Measurements from ENCODE around the gene PTPRN2.

The PTPRN2 gene

DNA sequence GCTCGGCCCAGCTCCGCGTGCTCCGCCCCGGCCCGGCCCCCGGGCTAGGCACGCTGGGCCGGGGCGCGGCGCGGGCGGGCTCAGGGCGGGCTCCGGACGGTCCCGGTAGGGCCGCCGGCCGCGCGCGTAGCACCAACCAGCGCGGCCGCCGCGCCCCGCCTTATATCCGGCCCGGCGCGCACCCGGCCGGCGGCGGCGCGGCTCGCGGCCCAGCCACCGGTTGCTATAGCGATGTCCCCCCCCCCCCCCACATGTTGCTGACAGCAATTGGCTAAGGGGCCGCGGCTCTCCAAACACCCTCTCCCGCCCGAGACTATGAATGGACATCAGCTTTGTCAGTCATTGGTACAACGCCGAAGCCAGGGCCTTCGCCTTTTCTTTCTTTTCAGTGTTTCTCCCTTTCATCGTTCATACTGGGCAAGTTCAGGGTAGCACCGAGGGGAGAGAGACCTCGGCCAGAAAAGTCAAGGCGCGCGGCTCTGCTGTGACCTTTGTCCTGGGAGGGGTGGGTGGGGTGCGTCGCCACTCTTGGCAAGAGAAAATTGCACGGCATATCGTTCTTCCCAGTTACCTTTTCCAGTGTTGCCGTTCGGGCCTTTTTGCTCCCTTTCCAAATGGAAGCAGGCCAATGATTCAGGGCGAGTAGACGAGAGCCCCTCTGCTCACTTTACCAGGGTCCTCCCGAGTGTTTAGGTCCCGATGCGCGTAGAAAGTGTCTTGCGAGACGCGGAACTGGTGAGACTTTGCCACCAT is 896.6 kb downstream of the PTPRN2 start:
- peaks cover 35 to 71% (median 50%) of the 10 kb centered on the region in 5 donors for H3K27me3 ChIP-seq (ENCODE audit: control insufficient read depth in 5 of 5, insufficient read depth in 4 of 5, low read length in 5 of 5)
- no peak overlapping the region for H3K9ac ChIP-seq (ENCODE audit: low read length in 5 of 5)
- H3K27ac ChIP-seq (ENCODE audit: low read depth, low read length) = no peak overlapping the region
- H3K4me3 ChIP-seq (ENCODE audit: low read depth in 1 of 5, low read length in 5 of 5) = peak overlapping the region; percentile 59 to 64 (median 61)
- H3K4me1 ChIP-seq (ENCODE audit: control insufficient read depth in 5 of 5, insufficient read depth in 5 of 5, low read length in 5 of 5) = peaks cover 0 to 32% (median 31%) of the 10 kb centered on the region in 5 donors
- H3K9me3 ChIP-seq (ENCODE audit: control insufficient read depth in 5 of 5, low read length in 5 of 5) = peaks cover 0 to 3% (median 0%) of the 10 kb centered on the region in 5 donors
- H3K36me3 ChIP-seq (ENCODE audit: control insufficient read depth in 5 of 5, insufficient read depth in 5 of 5, low read length in 5 of 5) = no peaks in the 10 kb centered on the region

DNA sequence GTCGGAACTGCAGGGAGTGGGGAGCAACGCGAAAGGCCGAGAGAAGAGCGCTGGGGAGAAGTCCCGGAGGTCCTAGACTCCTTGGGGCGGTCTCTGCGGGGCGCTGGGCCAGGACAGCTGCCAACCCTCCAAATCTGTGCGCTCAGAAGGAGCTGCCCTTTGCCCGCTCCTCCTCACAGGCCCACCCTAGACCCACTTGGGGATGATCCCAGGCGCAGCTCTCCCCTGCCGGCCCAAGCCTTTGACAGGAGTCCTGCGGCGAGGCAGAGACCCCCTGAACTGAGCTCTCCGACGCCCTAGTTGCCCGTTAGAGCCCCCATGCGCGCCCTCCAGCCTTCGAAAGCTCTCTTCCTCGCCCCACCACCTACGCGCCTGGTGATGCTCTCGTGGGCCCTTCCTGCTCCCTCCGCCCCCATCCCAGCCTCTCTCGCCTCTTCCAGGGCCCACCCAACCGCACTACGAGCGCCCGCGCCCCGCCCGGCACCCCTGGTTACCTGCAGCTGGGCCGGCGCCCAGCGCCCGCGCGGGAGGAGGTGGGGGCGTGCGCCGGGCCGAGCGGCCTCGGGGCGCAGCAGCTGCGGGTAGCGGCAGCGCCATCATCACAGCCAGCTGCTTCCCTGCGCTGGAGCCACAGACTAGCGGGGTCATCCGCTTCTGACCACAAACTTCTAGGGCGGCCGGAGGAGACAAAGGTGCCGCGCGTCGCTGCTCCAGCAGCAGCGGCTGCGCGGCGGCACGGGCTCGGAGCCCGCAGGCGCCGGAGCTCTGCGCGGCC is 897.4 kb downstream of the PTPRN2 start:
- no peaks in the 10 kb centered on the region for H3K9me3 ChIP-seq (ENCODE audit: control insufficient read depth in 5 of 5, low read length in 5 of 5)
- H3K4me1 ChIP-seq (ENCODE audit: control insufficient read depth in 5 of 5, insufficient read depth in 5 of 5, low read length in 5 of 5) = peaks cover 0 to 32% (median 31%) of the 10 kb centered on the region in 5 donors
- peaks cover 43 to 77% (median 57%) of the 10 kb centered on the region in 5 donors for H3K27me3 ChIP-seq (ENCODE audit: control insufficient read depth in 5 of 5, insufficient read depth in 4 of 5, low read length in 5 of 5)
- no peak overlapping the region for H3K9ac ChIP-seq (ENCODE audit: low read length in 5 of 5)
- no peak overlapping the region for H3K27ac ChIP-seq (ENCODE audit: low read depth, low read length)
- H3K36me3 ChIP-seq (ENCODE audit: control insufficient read depth in 5 of 5, insufficient read depth in 5 of 5, low read length in 5 of 5) = no peaks in the 10 kb centered on the region
- H3K4me3 ChIP-seq (ENCODE audit: low read depth in 1 of 5, low read length in 5 of 5) = peak overlapping the region in 4 of 5 donors; percentile 42 to 60 (median 54)

DNA sequence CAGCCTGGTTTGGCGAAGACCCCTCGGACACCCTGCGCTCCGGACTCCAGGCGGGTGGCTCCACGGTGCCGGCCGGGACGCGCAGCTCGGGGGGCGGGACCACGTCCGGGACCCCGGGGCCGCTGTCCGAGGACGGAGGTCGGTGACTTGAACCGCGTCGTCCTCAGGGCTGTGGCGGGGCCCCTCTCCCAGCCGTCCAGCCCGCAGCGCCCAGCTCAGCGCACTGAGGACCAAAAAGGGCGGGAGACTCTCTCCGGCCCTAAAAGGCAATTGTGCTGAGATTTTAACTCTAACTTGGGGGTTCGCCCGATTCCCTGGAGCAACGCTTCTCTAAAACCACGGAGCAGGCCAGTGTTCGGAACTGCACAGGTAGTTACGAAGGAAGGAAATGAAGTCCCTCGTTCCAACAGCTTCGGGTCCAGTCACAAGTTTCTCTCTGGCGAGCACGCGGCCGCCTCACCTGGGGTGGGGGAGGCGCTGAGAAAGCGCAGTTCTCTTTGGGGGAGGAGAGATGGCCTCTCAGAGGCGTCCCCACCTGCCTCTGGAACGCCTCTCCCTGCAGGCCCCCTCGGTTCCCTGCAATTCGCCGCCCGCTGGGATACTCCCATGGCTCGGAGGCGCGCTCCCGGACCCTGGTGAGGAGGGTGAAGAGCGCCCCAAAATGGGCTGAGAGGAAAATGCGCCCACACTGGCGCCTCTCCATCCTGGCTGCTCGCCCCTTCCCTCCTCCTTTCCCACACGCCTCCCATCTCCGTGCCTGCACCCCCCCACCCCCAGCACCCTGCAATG is 898.2 kb downstream of the PTPRN2 start:
- no peaks in the 10 kb centered on the region for H3K9me3 ChIP-seq (ENCODE audit: control insufficient read depth in 5 of 5, low read length in 5 of 5)
- H3K4me3 ChIP-seq (ENCODE audit: low read depth in 1 of 5, low read length in 5 of 5) = peak overlapping the region in 3 of 5 donors; percentile 50 to 60 (median 59)
- no peak overlapping the region for H3K9ac ChIP-seq (ENCODE audit: low read length in 5 of 5)
- H3K4me1 ChIP-seq (ENCODE audit: control insufficient read depth in 5 of 5, insufficient read depth in 5 of 5, low read length in 5 of 5) = peaks cover 0 to 32% (median 31%) of the 10 kb centered on the region in 5 donors
- H3K27me3 ChIP-seq (ENCODE audit: control insufficient read depth in 5 of 5, insufficient read depth in 4 of 5, low read length in 5 of 5) = peaks cover 45 to 78% (median 58%) of the 10 kb centered on the region in 5 donors
- no peak overlapping the region for H3K27ac ChIP-seq (ENCODE audit: low read depth, low read length)
- no peaks in the 10 kb centered on the region for H3K36me3 ChIP-seq (ENCODE audit: control insufficient read depth in 5 of 5, insufficient read depth in 5 of 5, low read length in 5 of 5)

DNA sequence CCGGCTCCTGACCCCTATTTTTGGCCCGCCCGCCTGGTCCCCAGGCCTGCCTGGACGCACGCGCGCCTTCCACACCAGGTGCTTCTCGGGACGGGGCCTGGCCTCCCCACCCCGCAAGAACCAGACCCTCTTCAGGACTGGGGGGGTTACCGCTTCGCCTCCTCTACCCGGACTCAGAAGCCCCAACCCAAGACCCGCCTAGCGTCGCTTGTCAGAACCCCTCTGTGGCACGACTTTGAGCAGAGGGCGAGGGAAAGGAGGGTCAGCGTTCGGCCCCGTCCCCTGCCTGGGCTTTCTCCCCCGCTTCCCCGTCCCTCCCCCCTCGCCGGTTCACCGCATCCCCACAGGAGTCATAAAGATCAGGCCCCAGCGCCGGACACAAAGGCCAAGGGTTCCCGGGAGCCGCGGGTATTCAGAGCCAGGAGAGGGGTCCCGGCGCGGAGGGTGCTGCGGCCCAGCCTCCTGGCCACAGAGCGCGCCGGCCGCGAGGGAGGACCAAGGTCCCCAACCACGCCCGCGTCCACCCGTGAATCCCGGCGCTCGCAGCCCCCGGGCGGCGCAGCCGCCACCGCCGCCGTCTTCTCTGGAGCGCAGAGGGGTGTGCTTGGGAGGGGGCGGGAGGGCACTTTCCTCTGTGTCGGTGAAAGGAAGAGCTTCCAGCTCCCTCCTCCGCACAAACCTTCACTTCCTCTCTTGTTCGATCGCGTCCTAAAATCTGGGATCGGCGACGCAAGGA is 898.9 kb downstream of the PTPRN2 start:
- H3K27ac ChIP-seq (ENCODE audit: low read depth, low read length) = no peak overlapping the region
- H3K9me3 ChIP-seq (ENCODE audit: control insufficient read depth in 5 of 5, low read length in 5 of 5) = no peaks in the 10 kb centered on the region
- H3K9ac ChIP-seq (ENCODE audit: low read length in 5 of 5) = no peak overlapping the region
- H3K4me1 ChIP-seq (ENCODE audit: control insufficient read depth in 5 of 5, insufficient read depth in 5 of 5, low read length in 5 of 5) = peaks cover 0 to 36% (median 31%) of the 10 kb centered on the region in 5 donors
- H3K4me3 ChIP-seq (ENCODE audit: low read depth in 1 of 5, low read length in 5 of 5) = peak overlapping the region in 1 of 5 donors; percentile 59
- peaks cover 48 to 74% (median 57%) of the 10 kb centered on the region in 5 donors for H3K27me3 ChIP-seq (ENCODE audit: control insufficient read depth in 5 of 5, insufficient read depth in 4 of 5, low read length in 5 of 5)
- no peaks in the 10 kb centered on the region for H3K36me3 ChIP-seq (ENCODE audit: control insufficient read depth in 5 of 5, insufficient read depth in 5 of 5, low read length in 5 of 5)

DNA sequence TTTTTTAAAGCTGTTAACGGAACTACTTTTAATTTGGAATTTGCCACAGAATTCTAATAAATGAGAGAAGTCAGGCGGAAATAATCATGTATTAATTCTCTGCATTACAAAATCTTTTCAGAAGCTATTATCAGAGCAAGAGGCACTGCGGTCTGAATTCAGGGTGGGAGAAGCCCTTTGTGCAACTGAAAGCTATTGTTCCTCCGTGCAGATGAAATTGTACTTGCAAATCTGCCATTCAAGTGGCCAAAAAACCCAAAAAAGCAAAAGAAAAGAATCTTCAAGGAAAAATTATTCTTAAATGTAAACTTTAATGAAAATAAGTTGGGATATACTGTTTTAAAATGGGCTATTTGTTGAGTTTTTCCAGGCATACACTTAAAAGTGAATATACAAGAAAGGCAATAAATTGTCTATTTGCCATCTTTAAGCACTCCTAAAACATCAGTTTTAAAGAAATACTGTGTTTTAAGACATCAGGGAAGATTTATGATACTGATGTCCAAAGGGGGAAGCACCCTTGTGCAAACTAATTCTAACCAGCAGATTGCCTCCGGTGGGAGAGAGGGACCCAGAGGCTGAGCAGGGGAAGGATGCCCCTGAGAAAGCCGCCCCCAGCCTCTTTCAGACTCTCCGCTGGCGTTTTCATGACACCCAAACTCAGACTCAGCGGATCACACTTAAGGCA is 899.6 kb downstream of the PTPRN2 start:
- H3K27ac ChIP-seq (ENCODE audit: low read depth, low read length) = no peak overlapping the region
- H3K4me1 ChIP-seq (ENCODE audit: control insufficient read depth in 5 of 5, insufficient read depth in 5 of 5, low read length in 5 of 5) = peaks cover 0 to 35% (median 30%) of the 10 kb centered on the region in 5 donors
- H3K27me3 ChIP-seq (ENCODE audit: control insufficient read depth in 5 of 5, insufficient read depth in 4 of 5, low read length in 5 of 5) = peaks cover 50 to 75% (median 64%) of the 10 kb centered on the region in 5 donors
- no peak overlapping the region for H3K4me3 ChIP-seq (ENCODE audit: low read depth in 1 of 5, low read length in 5 of 5)
- H3K9me3 ChIP-seq (ENCODE audit: control insufficient read depth in 5 of 5, low read length in 5 of 5) = no peaks in the 10 kb centered on the region
- H3K9ac ChIP-seq (ENCODE audit: low read length in 5 of 5) = no peak overlapping the region
- no peaks in the 10 kb centered on the region for H3K36me3 ChIP-seq (ENCODE audit: control insufficient read depth in 5 of 5, insufficient read depth in 5 of 5, low read length in 5 of 5)

DNA sequence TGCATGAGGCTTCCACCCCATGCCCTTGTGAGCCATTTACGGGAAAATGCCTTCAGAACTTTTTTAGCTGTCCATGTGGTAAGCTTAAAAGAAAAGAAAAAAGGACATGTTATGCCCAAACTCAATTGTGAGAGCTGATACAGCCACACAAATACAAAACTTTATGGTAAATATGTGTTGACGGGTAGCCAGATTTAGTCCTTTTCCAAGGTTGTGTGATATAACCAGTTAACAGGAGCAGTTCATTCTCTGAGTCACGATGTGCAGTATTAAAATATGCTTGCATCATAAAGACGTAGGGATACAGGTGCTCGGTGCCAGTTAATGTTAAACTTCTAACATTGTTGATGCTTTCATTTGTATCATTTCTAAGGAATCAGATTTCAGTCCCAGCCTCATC is 900.5 kb downstream of the PTPRN2 start:
- peaks cover 0 to 33% (median 30%) of the 10 kb centered on the region in 5 donors for H3K4me1 ChIP-seq (ENCODE audit: control insufficient read depth in 5 of 5, insufficient read depth in 5 of 5, low read length in 5 of 5)
- H3K36me3 ChIP-seq (ENCODE audit: control insufficient read depth in 5 of 5, insufficient read depth in 5 of 5, low read length in 5 of 5) = no peaks in the 10 kb centered on the region
- no peak overlapping the region for H3K27ac ChIP-seq (ENCODE audit: low read depth, low read length)
- H3K9me3 ChIP-seq (ENCODE audit: control insufficient read depth in 5 of 5, low read length in 5 of 5) = no peaks in the 10 kb centered on the region
- H3K9ac ChIP-seq (ENCODE audit: low read length in 5 of 5) = no peak overlapping the region
- peaks cover 57 to 77% (median 68%) of the 10 kb centered on the region in 5 donors for H3K27me3 ChIP-seq (ENCODE audit: control insufficient read depth in 5 of 5, insufficient read depth in 4 of 5, low read length in 5 of 5)
- H3K4me3 ChIP-seq (ENCODE audit: low read depth in 1 of 5, low read length in 5 of 5) = no peak overlapping the region

DNA sequence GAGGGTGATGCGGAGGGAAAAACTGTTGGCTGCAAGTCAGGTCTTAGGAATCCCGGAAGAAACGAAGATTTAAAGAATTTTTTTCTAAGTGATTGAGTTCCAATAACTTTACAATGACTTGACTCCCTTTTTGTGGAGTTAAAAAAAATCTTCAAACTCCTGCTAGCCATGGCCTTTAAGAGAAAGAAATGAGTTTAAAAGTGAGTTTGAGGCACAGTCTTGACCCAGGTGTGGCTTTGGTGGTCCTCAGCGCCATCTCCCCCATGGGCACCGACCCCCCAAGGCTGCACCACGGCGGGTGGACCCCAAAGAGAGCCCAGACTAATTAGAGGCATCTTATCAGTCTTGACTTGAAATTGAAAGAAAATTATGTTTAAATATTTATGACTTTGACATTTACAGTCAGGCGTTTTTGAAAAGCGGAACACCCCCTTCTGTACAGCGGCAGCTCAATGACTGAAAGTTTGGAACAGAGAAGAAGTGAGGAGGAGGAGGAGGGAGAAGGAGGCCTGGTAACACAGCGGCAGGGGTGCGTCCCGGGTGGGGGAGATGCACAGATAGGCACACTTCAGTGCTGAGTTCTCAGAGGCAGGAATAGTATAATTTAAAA is 901.2 kb downstream of the PTPRN2 start:
- no peak overlapping the region for H3K4me3 ChIP-seq (ENCODE audit: low read depth in 1 of 5, low read length in 5 of 5)
- no peak overlapping the region for H3K27ac ChIP-seq (ENCODE audit: low read depth, low read length)
- no peak overlapping the region for H3K9ac ChIP-seq (ENCODE audit: low read length in 5 of 5)
- peaks cover 53 to 79% (median 70%) of the 10 kb centered on the region in 5 donors for H3K27me3 ChIP-seq (ENCODE audit: control insufficient read depth in 5 of 5, insufficient read depth in 4 of 5, low read length in 5 of 5)
- H3K9me3 ChIP-seq (ENCODE audit: control insufficient read depth in 5 of 5, low read length in 5 of 5) = no peaks in the 10 kb centered on the region
- H3K4me1 ChIP-seq (ENCODE audit: control insufficient read depth in 5 of 5, insufficient read depth in 5 of 5, low read length in 5 of 5) = peaks cover 0 to 29% (median 27%) of the 10 kb centered on the region in 5 donors
- no peaks in the 10 kb centered on the region for H3K36me3 ChIP-seq (ENCODE audit: control insufficient read depth in 5 of 5, insufficient read depth in 5 of 5, low read length in 5 of 5)

DNA sequence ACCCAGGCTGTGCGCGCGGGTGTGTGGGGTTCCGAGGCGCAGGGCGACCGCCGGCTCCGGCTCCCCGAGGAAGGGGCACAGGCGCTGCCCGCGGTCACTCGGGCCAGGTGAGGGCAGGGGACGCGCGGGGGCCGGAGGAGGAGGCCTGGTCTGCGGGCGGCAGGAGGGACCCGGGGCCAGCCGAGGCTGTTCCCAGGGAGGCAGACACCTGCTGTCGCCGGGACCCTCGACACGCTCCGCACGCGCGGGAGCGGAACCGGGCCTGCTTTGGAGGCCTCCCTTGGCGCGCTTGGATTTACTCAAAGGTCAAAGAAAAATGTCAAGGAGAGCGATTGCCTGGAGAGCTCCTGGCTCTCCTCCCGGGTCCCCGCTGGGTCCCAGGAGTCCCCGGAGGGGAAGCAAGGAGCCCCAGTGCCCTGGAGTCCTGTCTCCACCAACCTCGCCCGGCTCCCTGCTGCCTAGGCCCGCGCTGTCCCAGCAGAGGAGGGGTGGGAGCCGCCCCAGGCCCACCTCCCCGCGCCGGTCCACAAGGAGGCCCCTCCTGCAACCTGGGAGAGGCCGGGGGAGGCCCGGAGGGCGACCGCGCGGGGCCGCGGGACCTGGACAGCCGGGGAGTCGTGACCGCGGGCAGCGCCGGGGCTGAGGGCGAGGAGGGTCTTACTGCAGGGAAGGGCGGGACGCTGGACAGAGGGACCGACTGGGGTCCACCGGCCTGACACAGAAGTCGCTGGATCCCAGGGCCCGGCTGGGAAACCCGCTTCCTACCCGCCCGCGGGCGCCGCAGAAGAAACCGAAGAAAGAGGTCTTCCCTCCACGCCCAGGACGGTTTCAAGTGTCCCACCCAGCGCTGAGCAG is 902.0 kb downstream of the PTPRN2 start:
- peaks cover 0 to 28% (median 23%) of the 10 kb centered on the region in 5 donors for H3K4me1 ChIP-seq (ENCODE audit: control insufficient read depth in 5 of 5, insufficient read depth in 5 of 5, low read length in 5 of 5)
- H3K9me3 ChIP-seq (ENCODE audit: control insufficient read depth in 5 of 5, low read length in 5 of 5) = no peaks in the 10 kb centered on the region
- H3K4me3 ChIP-seq (ENCODE audit: low read depth in 1 of 5, low read length in 5 of 5) = no peak overlapping the region
- peaks cover 53 to 80% (median 68%) of the 10 kb centered on the region in 5 donors for H3K27me3 ChIP-seq (ENCODE audit: control insufficient read depth in 5 of 5, insufficient read depth in 4 of 5, low read length in 5 of 5)
- H3K9ac ChIP-seq (ENCODE audit: low read length in 5 of 5) = no peak overlapping the region
- no peak overlapping the region for H3K27ac ChIP-seq (ENCODE audit: low read depth, low read length)
- no peaks in the 10 kb centered on the region for H3K36me3 ChIP-seq (ENCODE audit: control insufficient read depth in 5 of 5, insufficient read depth in 5 of 5, low read length in 5 of 5)
